Ishikawa (cell line): ENCODE measurements around the gene UBE2Q2.

Source experiments
- CREB1 ChIP-seq: IDR thresholded peaks from 2 replicates; pipeline ENCODE4 v1.6.1; 2012; ENCODE audit warnings: low read depth
- EP300 ChIP-seq: IDR thresholded peaks from 2 replicates; pipeline ENCODE4 v1.6.1; 2012; ENCODE audit warnings: borderline replicate concordance
- FOXM1 ChIP-seq: IDR thresholded peaks from 2 replicates; pipeline ENCODE4 v1.6.1; 2012; ENCODE audit warnings: low read depth, borderline replicate concordance
- NFIC ChIP-seq: IDR thresholded peaks from 2 replicates; pipeline ENCODE4 v1.6.1; 2012
- TCF12 ChIP-seq: IDR thresholded peaks from 2 replicates; pipeline ENCODE4 v1.6.1; 2012; ENCODE audit warnings: low read depth
- TEAD4 ChIP-seq: IDR thresholded peaks from 2 replicates; pipeline ENCODE4 v1.6.1; 2012
- TF ChIP-seq, protein P1 (sequence below): IDR thresholded peaks from 2 replicates; pipeline ENCODE4 v1.6.1; 2012; ENCODE audit warnings: low read depth, mild to moderate bottlenecking

DNA sequence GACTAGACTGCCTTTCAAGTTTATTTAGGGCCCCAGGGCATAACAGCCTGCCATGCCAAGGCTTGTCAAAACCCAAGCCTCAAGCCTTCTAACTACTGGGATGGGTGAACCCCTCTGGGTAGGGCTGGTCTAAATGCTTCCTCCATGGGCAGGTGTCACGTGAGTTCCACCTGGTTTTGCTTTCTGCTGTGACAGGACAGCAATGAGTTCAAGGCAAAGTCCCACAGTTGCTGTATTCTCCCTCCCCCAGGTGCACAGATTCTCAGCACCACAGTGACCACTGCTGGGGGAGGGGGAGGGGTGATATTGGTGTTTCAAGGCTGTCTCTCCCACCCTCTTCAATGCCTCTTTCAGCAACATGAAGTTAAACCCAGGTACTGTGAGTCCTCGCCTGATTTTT, 46.9 kb upstream of the UBE2Q2 start:
- TF ChIP-seq NFIC (no peak), TEAD4 (no peak), TCF12 (no peak), EP300 (no peak), FOXM1 (no peak), CREB1 (no peak)
- TF ChIP-seq, protein P1, sequence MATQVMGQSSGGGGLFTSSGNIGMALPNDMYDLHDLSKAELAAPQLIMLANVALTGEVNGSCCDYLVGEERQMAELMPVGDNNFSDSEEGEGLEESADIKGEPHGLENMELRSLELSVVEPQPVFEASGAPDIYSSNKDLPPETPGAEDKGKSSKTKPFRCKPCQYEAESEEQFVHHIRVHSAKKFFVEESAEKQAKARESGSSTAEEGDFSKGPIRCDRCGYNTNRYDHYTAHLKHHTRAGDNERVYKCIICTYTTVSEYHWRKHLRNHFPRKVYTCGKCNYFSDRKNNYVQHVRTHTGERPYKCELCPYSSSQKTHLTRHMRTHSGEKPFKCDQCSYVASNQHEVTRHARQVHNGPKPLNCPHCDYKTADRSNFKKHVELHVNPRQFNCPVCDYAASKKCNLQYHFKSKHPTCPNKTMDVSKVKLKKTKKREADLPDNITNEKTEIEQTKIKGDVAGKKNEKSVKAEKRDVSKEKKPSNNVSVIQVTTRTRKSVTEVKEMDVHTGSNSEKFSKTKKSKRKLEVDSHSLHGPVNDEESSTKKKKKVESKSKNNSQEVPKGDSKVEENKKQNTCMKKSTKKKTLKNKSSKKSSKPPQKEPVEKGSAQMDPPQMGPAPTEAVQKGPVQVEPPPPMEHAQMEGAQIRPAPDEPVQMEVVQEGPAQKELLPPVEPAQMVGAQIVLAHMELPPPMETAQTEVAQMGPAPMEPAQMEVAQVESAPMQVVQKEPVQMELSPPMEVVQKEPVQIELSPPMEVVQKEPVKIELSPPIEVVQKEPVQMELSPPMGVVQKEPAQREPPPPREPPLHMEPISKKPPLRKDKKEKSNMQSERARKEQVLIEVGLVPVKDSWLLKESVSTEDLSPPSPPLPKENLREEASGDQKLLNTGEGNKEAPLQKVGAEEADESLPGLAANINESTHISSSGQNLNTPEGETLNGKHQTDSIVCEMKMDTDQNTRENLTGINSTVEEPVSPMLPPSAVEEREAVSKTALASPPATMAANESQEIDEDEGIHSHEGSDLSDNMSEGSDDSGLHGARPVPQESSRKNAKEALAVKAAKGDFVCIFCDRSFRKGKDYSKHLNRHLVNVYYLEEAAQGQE, result no peak
